ENCODE results near the gene SORT1.

- TF ChIP-seq CTCF (conservative IDR thresholded peaks at IDR 0.05; ENCODE audit: low read depth, low read length) (no peak), EZH2 (IDR thresholded peaks at IDR 0.05; ENCODE audit: borderline replicate concordance, low read depth, low read length, poor library complexity, severe bottlenecking) (no peak)
These were observed 78.6 kb downstream of the SORT1 start for GRCh38 chr1:109319114-109319513.

Data from A673 (cell line).